Type B pancreatic cell (in vitro differentiated cells): Measurements from ENCODE around the gene WDR59. TPM values are rescaled to one million over a fixed set of nuclear protein-coding genes. Genes with fewer than 3 reads are reported as not detected.

ENCODE experiments used
- DNase-seq: peaks from one replicate; pipeline ENCODE4 v3.0.0; 2021; ENCODE audit warnings: mixed read lengths; ENCODE audit not compliant: unreplicated experiment; ENCODE audit errors: extremely low spot score
- H3K27ac Mint-ChIP-seq: 2 replicates; pipeline ENCODE4 v1.8.0; 2021; ENCODE audit warnings: mild to moderate bottlenecking, mixed read lengths
- H3K27me3 Mint-ChIP-seq: 2 replicates; pipeline ENCODE4 v1.8.0; 2021; ENCODE audit warnings: mixed read lengths
- H3K36me3 Mint-ChIP-seq: 2 replicates; pipeline ENCODE4 v1.8.0; 2021; ENCODE audit warnings: mixed read lengths
- H3K4me1 Mint-ChIP-seq: one replicate; pipeline ENCODE4 v1.8.0; 2021; ENCODE audit warnings: mixed read lengths; ENCODE audit not compliant: unreplicated experiment
- H3K4me3 Mint-ChIP-seq: 2 replicates; pipeline ENCODE4 v1.8.0; 2021; ENCODE audit warnings: mild to moderate bottlenecking, mixed read lengths
- H3K9me3 Mint-ChIP-seq: 2 replicates; pipeline ENCODE4 v1.8.0; 2021; ENCODE audit warnings: mixed read lengths
- CTCF ChIP-seq: fragments of 200-600 bp; sonication (generic); conservative IDR thresholded peaks from 2 replicates; pipeline ENCODE4 v1.5.0; 2021; ENCODE audit warnings: antibody characterized with exemption, mild to moderate bottlenecking
- total RNA-seq: library from RNA; stranded (reverse); gene quantifications from 2 replicates; pipeline ENCODE4 v1.2.1, GENCODE V29; 2021; ENCODE audit warnings: low replicate concordance

WDR59 gene
- total RNA-seq, 1 donor from 2014 or later: 88.9 TPM

GRCh38 chr16:74867281-74867849, 117.6 kb downstream of the WDR59 start:
- Mint-ChIP-seq H3K36me3 (peaks cover 3% of the 10 kb centered on the region), H3K9me3 (no peaks in the 10 kb centered on the region), H3K27me3 (no peaks in the 10 kb centered on the region), H3K4me1 (peaks cover 10% of the 10 kb centered on the region), H3K4me3 (no peak overlapping the region), H3K27ac (peak overlapping the region; percentile 26)
- DNase-seq: no peak
- no peak for TF ChIP-seq CTCF

- DNase-seq: no peak
- no peaks in the 10 kb centered on the region for H3K27me3 Mint-ChIP-seq
- peaks cover 10% of the 10 kb centered on the region for H3K4me1 Mint-ChIP-seq
- no peaks in the 10 kb centered on the region for H3K9me3 Mint-ChIP-seq
- H3K27ac Mint-ChIP-seq: no peak overlapping the region
- no peak for TF ChIP-seq CTCF
- no peak overlapping the region for H3K4me3 Mint-ChIP-seq
- no peaks in the 10 kb centered on the region for H3K36me3 Mint-ChIP-seq
These were observed 118.9 kb downstream of the WDR59 start for GRCh38 chr16:74865922-74866598.

- no peaks in the 10 kb centered on the region for H3K9me3 Mint-ChIP-seq
- DNase-seq: no peak
- no peaks in the 10 kb centered on the region for H3K27me3 Mint-ChIP-seq
- H3K27ac Mint-ChIP-seq: no peak overlapping the region
- no peaks in the 10 kb centered on the region for H3K36me3 Mint-ChIP-seq
- no peak overlapping the region for H3K4me3 Mint-ChIP-seq
- peak; percentile 92 for TF ChIP-seq CTCF
- peaks cover 5% of the 10 kb centered on the region for H3K4me1 Mint-ChIP-seq
These were observed 122.1 kb downstream of the WDR59 start for GRCh38 chr16:74862743-74863244.

GRCh38 chr16:74852500-74852875, 132.4 kb downstream of the WDR59 start:
- Mint-ChIP-seq H3K4me3 (no peak overlapping the region), H3K4me1 (no peaks in the 10 kb centered on the region), H3K27me3 (no peaks in the 10 kb centered on the region), H3K36me3 (no peaks in the 10 kb centered on the region), H3K9me3 (no peaks in the 10 kb centered on the region), H3K27ac (no peak overlapping the region)
- no peak for TF ChIP-seq CTCF
- no peak for DNase-seq

GRCh38 chr16:74850027-74850426, 134.9 kb downstream of the WDR59 start:
- Mint-ChIP-seq H3K27me3 (peaks cover 4% of the 10 kb centered on the region), H3K9me3 (no peaks in the 10 kb centered on the region), H3K36me3 (no peaks in the 10 kb centered on the region), H3K27ac (no peak overlapping the region), H3K4me3 (no peak overlapping the region), H3K4me1 (no peaks in the 10 kb centered on the region)
- no peak for DNase-seq
- TF ChIP-seq CTCF: no peak
